BLaER1 (cell line): ENCODE results near the gene CBLL1.

Experiments
- H3K27ac ChIP-seq: shearing (Covaris generic); formaldehyde crosslinking; 2 replicates; pipeline ENCODE4 v1.8.1; 2022
- H3K27me3 ChIP-seq: shearing (Covaris generic); formaldehyde crosslinking; 2 replicates; pipeline ENCODE4 v1.8.1; 2022
- H3K36me3 ChIP-seq: shearing (Covaris generic); formaldehyde crosslinking; 2 replicates; pipeline ENCODE4 v1.8.1; 2022
- H3K4me1 ChIP-seq: shearing (Covaris generic); formaldehyde crosslinking; 2 replicates; pipeline ENCODE4 v1.8.1; 2022
- H3K4me2 ChIP-seq: shearing (Covaris generic); formaldehyde crosslinking; 2 replicates; pipeline ENCODE4 v1.8.1; 2022
- H3K4me3 ChIP-seq: shearing (Covaris generic); formaldehyde crosslinking; 2 replicates; pipeline ENCODE4 v1.8.1; 2022
- H3K9ac ChIP-seq: shearing (Covaris generic); formaldehyde crosslinking; 2 replicates; pipeline ENCODE4 v1.8.1; 2022
- H3K9me3 ChIP-seq: shearing (Covaris generic); formaldehyde crosslinking; 2 replicates; pipeline ENCODE4 v1.8.1; 2022
- H4K20me1 ChIP-seq: shearing (Covaris generic); formaldehyde crosslinking; 2 replicates; pipeline ENCODE4 v1.8.1; 2022
- Cebpa-rat ChIP-seq: shearing (Covaris generic); IDR thresholded peaks from 2 replicates; pipeline ENCODE4 v1.8.1; 2022

CBLL1 gene

GRCh38 chr7:107742678-107743566 lies 1.0 kb upstream of the CBLL1 start:
- no peaks in the 10 kb centered on the region for H3K36me3 ChIP-seq
- no peaks in the 10 kb centered on the region for H3K27me3 ChIP-seq
- H4K20me1 ChIP-seq = peaks cover 39% of the 10 kb centered on the region
- H3K9ac ChIP-seq = peak overlapping the region; percentile 90
- H3K4me3 ChIP-seq = peak overlapping the region; percentile 84
- peak overlapping the region; percentile 77 for H3K4me2 ChIP-seq
- H3K4me1 ChIP-seq = peaks cover 41% of the 10 kb centered on the region
- TF ChIP-seq Cebpa-rat = no peak
- peak overlapping the region; percentile 99 for H3K27ac ChIP-seq
- H3K9me3 ChIP-seq = no peaks in the 10 kb centered on the region

GRCh38 chr7:107744345-107744750 lies 406 bp downstream of the CBLL1 start:
- Histone ChIP-seq H3K4me1 (peaks cover 41% of the 10 kb centered on the region), H3K4me2 (peak overlapping the region; percentile 77), H3K4me3 (peak overlapping the region; percentile 84), H3K27ac (peak overlapping the region; percentile 99), H3K36me3 (peaks cover 4% of the 10 kb centered on the region), H3K27me3 (no peaks in the 10 kb centered on the region), H4K20me1 (peaks cover 53% of the 10 kb centered on the region), H3K9ac (peak overlapping the region; percentile 90), H3K9me3 (no peaks in the 10 kb centered on the region)
- TF ChIP-seq Cebpa-rat = no peak

DNA sequence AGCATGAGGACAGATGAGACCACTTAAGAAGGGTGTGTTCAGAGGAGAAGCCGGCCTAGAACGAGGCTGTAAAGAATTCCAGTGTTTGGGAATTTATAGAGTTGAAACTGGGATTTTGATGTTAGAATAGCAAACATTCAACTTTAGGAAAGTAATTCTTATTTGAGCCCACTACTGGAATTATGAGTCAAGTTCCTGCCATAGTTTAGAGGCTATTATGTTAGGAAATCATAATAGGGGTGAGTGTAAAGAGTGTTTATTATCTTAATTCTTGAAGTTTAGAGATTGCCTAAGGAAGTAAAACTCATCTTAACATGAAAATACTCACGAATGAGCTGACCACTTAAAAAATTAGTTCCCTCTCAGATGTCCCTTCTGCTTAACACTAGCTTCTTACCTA lies 2.1 kb downstream of the CBLL1 start:
- H3K9me3 ChIP-seq = no peaks in the 10 kb centered on the region
- no peaks in the 10 kb centered on the region for H3K27me3 ChIP-seq
- TF ChIP-seq Cebpa-rat = no peak
- H4K20me1 ChIP-seq = peaks cover 70% of the 10 kb centered on the region
- peaks cover 41% of the 10 kb centered on the region for H3K4me1 ChIP-seq
- H3K9ac ChIP-seq = no peak overlapping the region
- H3K4me2 ChIP-seq = peak overlapping the region; percentile 77
- peaks cover 18% of the 10 kb centered on the region for H3K36me3 ChIP-seq
- no peak overlapping the region; the same call in 1 of the 2 replicates for H3K4me3 ChIP-seq
- no peak overlapping the region for H3K27ac ChIP-seq

GRCh38 chr7:107751113-107751512 lies 7.2 kb downstream of the CBLL1 start:
- no peak for TF ChIP-seq Cebpa-rat
- no peaks in the 10 kb centered on the region for H3K9me3 ChIP-seq
- 0 out of 2 replicates have a peak overlapping the region, but pooled peaks have one; percentile 15 for H3K9ac ChIP-seq
- no peak overlapping the region for H3K4me2 ChIP-seq
- H3K27ac ChIP-seq = no peak overlapping the region
- H4K20me1 ChIP-seq = peaks cover 86% of the 10 kb centered on the region
- H3K4me1 ChIP-seq = peaks cover 15% of the 10 kb centered on the region
- H3K27me3 ChIP-seq = no peaks in the 10 kb centered on the region
- no peak overlapping the region for H3K4me3 ChIP-seq
- peaks cover 60% of the 10 kb centered on the region for H3K36me3 ChIP-seq

GRCh38 chr7:107754642-107755041 lies 10.7 kb downstream of the CBLL1 start:
- H3K4me2 ChIP-seq = no peak overlapping the region
- TF ChIP-seq Cebpa-rat = no peak
- H3K4me1 ChIP-seq = no peaks in the 10 kb centered on the region
- H3K4me3 ChIP-seq = no peak overlapping the region
- H4K20me1 ChIP-seq = peaks cover 51% of the 10 kb centered on the region
- H3K36me3 ChIP-seq = peaks cover 87% of the 10 kb centered on the region
- H3K27me3 ChIP-seq = no peaks in the 10 kb centered on the region
- no peak overlapping the region for H3K27ac ChIP-seq
- no peak overlapping the region for H3K9ac ChIP-seq
- H3K9me3 ChIP-seq = no peaks in the 10 kb centered on the region

- Histone ChIP-seq H3K27ac (no peak overlapping the region), H3K4me1 (no peaks in the 10 kb centered on the region), H3K4me2 (no peak overlapping the region), H3K36me3 (peaks cover 62% of the 10 kb centered on the region), H3K9me3 (no peaks in the 10 kb centered on the region), H4K20me1 (peaks cover 13% of the 10 kb centered on the region), H3K27me3 (no peaks in the 10 kb centered on the region), H3K4me3 (no peak overlapping the region), H3K9ac (no peak overlapping the region)
- no peak for TF ChIP-seq Cebpa-rat
Measured at GRCh38 chr7:107758667-107759066, 14.7 kb downstream of the CBLL1 start.

DNA sequence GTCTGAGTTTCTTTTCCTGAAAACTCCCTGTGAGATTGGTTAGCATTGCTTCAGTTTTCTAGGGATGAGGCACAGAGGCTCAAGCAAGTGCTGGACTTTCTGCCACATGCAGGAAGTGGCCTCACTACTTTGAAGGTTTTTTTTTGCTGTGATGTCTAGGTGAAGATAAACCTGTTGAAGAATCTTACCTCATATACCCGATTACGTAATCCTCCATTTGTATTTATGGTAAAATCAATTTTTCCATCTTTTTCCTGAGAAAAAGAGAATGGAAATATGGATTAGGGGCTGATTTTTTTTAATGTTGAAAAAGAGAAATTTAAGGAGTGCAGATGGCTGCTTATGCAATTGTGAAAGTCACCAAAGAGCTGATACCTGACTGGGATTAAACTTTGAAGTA lies 23.4 kb downstream of the CBLL1 start:
- Histone ChIP-seq H3K27me3 (no peaks in the 10 kb centered on the region), H3K4me3 (no peak overlapping the region), H3K9ac (no peak overlapping the region), H4K20me1 (no peaks in the 10 kb centered on the region), H3K4me2 (no peak overlapping the region), H3K4me1 (no peaks in the 10 kb centered on the region), H3K27ac (no peak overlapping the region), H3K36me3 (no peaks in the 10 kb centered on the region), H3K9me3 (no peaks in the 10 kb centered on the region)
- no peak; the same call in 1 of the 2 replicates for TF ChIP-seq Cebpa-rat

GRCh38 chr7:107768263-107768662 lies 24.3 kb downstream of the CBLL1 start:
- Histone ChIP-seq H3K36me3 (no peaks in the 10 kb centered on the region), H3K4me1 (no peaks in the 10 kb centered on the region), H3K9me3 (no peaks in the 10 kb centered on the region), H3K4me2 (no peak overlapping the region), H3K27ac (no peak overlapping the region), H3K27me3 (no peaks in the 10 kb centered on the region), H3K9ac (no peak overlapping the region), H4K20me1 (no peaks in the 10 kb centered on the region), H3K4me3 (no peak overlapping the region)
- no peak for TF ChIP-seq Cebpa-rat

DNA sequence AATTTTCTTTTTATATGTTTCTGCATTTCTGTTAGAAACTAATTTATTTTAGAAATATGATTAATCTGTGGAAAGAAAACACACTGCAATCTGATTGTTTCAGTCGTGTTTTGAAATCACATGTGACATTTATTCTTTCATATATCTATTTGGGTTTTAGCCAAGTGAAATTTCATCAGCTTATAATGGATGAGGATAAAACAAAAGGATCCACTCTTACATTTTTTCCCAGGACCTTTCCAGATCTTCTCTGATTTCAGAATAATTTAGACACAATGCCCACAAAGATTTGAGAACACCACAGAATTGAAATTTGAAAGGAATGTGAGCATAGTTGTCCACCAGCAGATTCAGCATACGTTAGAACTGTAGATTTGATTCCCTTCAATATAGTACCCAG lies 29.1 kb downstream of the CBLL1 start:
- H3K36me3 ChIP-seq = no peaks in the 10 kb centered on the region
- no peak overlapping the region for H3K27ac ChIP-seq
- H4K20me1 ChIP-seq = no peaks in the 10 kb centered on the region
- H3K4me1 ChIP-seq = no peaks in the 10 kb centered on the region
- H3K27me3 ChIP-seq = no peaks in the 10 kb centered on the region
- no peak overlapping the region for H3K4me2 ChIP-seq
- H3K4me3 ChIP-seq = no peak overlapping the region
- no peak for TF ChIP-seq Cebpa-rat
- no peaks in the 10 kb centered on the region for H3K9me3 ChIP-seq
- H3K9ac ChIP-seq = no peak overlapping the region

DNA sequence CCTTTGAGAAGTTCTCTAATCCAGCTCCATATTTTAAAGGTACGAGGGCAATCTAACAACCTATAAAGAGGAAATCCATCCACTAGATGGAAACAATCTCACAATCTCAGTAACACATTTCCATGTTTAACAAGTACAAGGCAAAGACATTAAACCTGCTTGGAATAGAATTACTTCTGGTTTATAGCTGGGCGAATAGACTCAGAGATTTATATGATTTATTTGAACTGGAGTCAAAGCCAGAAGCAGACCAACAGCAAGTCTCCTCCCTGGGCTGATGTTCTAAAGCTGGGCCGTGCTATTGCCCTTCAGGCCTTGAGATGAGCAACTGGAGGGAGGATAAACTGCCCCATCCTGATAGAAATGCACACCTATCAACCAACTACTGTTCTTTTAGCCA lies 33.8 kb downstream of the CBLL1 start:
- no peaks in the 10 kb centered on the region for H3K36me3 ChIP-seq
- no peaks in the 10 kb centered on the region for H3K4me1 ChIP-seq
- H3K27me3 ChIP-seq = no peaks in the 10 kb centered on the region
- no peaks in the 10 kb centered on the region for H4K20me1 ChIP-seq
- no peak overlapping the region for H3K4me2 ChIP-seq
- no peaks in the 10 kb centered on the region for H3K9me3 ChIP-seq
- TF ChIP-seq Cebpa-rat = no peak
- no peak overlapping the region for H3K27ac ChIP-seq
- no peak overlapping the region for H3K4me3 ChIP-seq
- H3K9ac ChIP-seq = no peak overlapping the region
